ENCODE measurements around the gene PTPRN2.

The PTPRN2 gene

GRCh38 chr7:158272509-158273137 lies 315.0 kb downstream of the PTPRN2 start:
- DNase-seq, result no peak

- no peak for DNase-seq
Measured at GRCh38 chr7:158272091-158272490, 315.5 kb downstream of the PTPRN2 start.

GRCh38 chr7:158271646-158272045 lies 316.0 kb downstream of the PTPRN2 start:
- DNase-seq, result no peak

- no peak for DNase-seq
Measured at GRCh38 chr7:158270856-158271413, 316.7 kb downstream of the PTPRN2 start.

- DNase-seq, result no peak
Measured at GRCh38 chr7:158270106-158270775, 317.4 kb downstream of the PTPRN2 start.

- DNase-seq, result no peak
Measured at GRCh38 chr7:158268816-158269535, 318.6 kb downstream of the PTPRN2 start.

GRCh38 chr7:158267742-158268435 lies 319.7 kb downstream of the PTPRN2 start:
- DNase-seq, result no peak

DNA sequence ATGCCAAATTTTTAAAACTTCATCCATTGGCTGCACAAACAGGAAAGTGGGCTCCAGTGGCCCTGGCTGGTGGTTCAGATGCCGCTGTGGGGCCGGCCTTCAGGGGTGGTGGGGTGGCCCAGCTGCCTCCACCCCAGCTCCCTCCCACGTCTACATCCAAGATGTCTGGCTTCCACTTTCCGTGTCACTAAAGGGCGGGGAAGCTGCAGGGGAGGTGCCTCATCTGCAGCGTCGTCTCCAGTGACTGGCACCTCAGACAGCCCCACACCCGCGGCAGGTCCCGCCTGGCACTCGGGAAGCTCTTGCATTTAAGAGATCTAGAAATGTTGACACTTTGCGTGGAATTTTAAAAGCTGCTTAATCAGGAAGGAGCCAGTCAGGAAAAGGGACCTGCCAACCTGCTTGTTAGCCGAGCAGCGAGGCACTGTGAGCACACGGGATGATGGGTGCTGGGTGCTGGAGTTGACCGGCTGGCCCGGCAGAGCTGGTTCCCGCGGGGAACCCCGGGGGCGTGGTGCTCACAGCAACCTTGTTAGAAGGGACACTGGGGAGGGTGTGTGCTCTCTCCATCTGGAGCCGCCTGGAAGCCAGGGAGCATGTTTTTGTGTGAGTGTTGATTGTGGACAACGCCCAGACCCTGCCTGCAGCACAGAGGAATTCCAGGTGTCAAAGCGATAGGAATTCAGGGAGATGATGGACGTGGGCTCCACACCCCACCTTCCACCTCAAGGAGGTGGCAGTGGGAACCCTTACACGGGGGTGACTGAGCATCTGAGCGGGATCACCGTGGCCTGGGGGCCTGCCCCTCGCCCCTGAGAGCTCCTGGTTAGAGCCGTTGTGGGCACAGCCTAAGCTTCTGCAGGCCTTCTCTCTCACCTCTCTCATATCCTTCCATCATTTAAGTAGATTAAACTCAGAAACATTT lies 320.5 kb downstream of the PTPRN2 start:
- DNase-seq, result no peak

GRCh38 chr7:158266426-158266816 lies 321.2 kb downstream of the PTPRN2 start:
- no peak for DNase-seq

GRCh38 chr7:158265743-158266080 lies 321.9 kb downstream of the PTPRN2 start:
- no peak for DNase-seq

- no peak for DNase-seq
Measured at GRCh38 chr7:158264881-158265742, 322.5 kb downstream of the PTPRN2 start.

DNA sequence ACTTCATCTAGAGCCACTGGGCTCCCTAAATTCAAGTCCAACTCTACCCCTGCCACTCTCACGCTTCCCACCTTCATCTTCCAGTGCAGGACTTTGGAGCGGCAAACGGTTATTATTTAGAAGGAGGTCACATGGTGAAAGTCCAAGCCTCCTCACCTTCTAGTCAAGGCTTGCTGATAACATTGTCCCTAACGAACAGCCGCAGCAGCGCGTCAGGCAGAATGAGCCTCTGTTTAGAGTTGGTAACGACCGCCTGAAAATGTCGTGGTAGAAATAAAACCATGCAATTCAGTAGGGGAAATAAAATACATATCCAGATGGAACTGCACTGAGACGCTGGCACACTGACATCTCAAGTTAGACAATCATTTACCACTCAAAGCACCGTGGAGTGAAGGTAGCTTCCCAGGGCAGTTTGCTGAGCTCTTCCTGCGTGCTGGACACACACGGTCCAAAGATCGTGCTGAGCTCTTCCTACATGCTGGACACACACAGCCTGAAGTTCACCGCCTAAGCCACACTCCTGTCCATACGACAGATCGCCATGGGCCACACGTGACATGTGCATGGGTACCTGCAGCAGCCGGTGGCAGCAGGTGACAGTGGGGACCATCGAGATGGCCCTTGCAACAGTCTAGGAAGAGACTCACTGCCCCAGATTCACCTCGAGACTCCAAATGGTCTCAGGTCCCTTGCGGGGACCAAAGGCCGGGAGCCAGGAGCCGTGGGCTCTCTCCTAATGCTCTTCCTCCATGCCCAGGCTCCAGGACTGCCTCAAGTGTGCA lies 323.5 kb downstream of the PTPRN2 start:
- DNase-seq, result no peak

DNA sequence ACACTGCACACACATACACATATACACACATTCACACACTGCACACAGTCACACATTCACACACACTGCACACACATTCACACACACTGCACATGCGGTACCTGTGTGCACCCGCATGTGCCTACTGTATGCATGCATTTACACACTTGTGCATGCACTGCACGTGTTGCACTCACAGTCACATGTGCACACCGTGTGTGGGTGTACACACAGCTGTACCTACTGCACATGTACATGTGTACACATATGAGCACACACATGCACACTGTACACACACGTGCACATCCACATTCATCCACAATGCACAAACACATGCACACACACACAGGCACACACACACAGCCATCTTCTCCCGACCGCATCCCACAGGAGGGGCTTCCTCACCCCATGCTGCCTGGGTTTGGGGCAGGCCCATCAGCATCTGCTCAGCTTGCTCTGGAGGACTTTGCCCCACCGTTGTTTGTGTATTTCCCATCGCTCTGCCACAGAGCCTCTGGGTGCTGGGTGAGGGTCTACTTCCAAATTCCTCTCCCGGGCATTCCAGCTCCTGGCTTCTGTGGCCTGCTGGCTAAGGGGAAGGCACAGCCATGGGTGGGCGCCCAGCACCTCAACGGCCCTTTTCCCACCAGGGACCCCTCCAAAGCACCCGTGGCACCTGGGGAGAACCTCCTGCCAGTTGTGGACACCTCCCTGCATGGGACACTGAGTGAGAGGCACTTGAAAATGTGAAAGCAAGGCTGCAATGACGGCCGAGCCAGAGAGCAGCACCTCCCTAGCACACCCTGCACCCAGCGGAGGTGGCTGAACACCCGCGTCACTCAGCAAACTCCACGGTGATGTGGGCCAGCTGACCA lies 324.3 kb downstream of the PTPRN2 start:
- no peak for DNase-seq

DNA sequence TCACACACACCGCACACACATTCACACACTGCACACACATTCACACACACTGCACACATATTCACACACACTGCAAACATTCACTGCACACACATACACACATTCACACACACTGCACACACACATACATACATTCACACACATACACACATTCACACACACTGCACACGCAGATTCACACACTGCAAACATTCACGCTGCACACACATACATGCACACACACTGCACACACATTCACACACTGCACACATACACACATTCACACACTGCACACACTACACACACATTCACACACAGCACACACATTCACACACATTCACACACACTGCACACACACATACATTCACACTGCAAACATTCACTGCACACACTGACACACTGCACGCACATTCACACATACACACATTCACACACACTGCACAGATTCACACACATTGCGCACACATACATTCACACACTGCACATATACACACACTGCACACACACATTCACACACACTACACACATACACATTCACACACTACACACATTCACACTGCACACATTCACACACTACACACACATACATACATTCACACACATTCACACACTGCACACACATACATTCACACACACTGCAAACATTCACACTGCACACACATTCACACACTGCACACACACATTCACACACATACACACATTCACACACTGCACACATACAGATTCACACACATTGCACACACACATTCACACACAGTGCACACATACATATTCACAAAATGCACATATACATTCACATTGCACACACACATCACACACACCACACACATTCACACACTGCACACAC lies 325.1 kb downstream of the PTPRN2 start:
- DNase-seq, result no peak

GRCh38 chr7:158261362-158262235 lies 326.0 kb downstream of the PTPRN2 start:
- no peak for DNase-seq

GRCh38 chr7:158260567-158261361 lies 326.9 kb downstream of the PTPRN2 start:
- no peak for DNase-seq
